CMK (cell line): Measurements from ENCODE around the gene TPP1.

Source experiments
- DNase-seq: peaks from one replicate; pipeline ENCODE4 v3.0.0-alpha.2; 2010; ENCODE audit warnings: low read depth

The TPP1 gene

DNA sequence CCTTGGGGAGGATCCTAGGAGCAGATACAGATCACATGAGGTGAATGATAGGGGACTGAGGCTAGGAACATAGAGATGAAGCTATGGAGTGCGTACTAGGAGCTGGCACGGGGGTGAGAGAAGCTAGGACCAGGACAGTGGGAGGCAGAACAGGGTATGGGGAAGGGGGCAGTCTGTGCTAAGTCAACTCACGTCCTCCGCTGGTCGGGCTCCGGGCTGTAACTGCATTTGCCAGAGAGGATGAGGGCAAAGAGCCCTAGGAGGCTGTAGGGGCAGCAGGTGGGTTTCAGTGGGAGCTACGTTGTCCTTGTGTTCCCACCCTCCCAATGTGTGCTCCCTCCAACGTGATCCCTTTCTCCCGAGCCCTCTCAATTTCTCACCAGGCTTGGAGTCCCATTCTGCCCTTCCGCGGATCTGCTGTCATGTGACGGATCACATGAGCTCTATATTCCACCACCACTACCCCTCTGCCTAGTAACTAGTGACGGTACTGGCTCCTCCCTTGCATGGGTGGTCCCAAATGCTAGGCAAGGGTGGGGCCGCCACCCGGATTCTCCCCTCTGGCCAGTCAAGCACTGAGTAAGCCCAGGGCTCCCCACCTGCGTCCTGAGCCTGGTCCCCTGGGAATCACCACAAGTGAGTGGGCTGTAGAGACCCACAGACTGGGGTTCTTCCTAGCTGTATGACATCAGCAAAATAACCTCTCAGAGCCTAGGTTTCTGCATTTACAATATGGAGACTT lies at the start of gene TPP1:
TPP1 (minus strand) TSS at position 419 of the 742 bp plus-strand sequence; CDS start at position 397, 22 bp downstream.
- DNase-seq = peak; percentile 68

DNA sequence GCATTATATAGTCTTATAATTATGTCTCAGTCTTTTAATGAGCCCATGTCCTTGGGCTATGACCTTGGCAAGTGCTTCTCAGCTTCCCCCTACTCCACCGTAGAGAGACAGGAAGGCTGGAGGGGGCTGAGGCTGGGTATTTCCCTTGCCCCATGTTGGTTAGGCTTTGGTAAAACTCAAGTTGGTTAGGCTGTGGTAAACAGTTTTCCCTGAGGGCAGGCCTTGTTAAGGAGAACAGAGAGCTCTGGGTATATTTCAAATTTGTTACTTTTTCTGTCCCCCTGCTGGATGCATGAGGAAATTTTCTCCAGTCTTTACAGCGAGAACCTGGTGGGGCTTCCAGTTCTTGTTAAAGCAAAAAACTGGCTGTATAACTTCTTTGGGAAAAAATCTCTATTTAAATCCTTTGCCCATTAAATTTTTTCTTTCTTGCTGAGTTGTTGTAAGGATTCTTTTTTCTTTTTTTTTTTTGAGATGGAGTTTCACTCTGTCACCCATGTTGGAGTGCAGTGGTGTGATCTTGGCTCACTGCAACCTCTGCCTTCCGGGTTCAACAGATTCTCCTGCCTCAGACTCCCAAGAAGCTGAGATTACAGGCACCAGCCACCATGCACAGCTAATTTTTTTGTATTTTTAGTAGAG lies 48.6 kb upstream of the TPP1 start:
- DNase-seq = no peak

DNA sequence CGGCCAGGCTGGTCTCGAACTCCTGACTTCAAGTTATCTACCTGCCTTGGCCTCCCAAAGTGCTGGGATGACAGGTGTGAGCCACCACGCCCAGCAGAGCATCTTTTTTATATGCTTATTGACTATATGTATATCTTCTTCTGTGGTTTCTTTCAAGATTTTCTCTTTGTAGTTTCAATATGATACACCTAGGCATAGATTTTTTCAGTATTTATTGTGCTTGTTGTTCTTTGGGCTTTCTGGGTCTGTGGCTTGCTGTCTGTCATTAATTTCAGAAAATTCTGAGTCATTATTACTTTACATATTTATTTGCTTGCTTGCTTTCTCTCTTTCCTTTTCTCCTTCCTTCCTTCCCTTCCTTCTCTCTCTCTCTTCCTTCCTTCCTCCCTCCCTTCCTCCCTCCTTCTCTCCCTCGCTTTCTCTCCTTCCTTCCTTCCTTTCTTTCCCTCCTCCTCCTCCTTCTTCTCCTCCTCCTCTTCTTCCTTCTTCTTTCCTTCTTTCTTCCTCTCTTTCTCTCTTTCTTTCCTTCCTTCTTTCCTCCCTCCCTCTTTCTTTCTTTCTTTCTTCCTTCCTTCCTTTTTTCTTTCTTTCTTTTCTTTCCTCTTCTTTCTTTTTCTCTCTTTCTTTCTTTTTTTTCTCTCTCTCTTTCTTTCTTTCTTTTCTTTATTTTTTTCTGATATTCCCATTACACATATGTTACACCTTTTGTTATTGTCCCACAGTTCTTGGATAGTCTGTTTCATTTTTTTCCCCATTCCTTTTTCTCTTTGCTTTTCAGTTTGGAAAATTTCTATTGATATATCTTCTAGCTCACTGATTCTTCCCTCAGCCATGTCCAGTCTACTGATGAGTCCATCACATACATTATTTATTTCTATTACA lies 47.3 kb upstream of the TPP1 start:
- no peak for DNase-seq

DNA sequence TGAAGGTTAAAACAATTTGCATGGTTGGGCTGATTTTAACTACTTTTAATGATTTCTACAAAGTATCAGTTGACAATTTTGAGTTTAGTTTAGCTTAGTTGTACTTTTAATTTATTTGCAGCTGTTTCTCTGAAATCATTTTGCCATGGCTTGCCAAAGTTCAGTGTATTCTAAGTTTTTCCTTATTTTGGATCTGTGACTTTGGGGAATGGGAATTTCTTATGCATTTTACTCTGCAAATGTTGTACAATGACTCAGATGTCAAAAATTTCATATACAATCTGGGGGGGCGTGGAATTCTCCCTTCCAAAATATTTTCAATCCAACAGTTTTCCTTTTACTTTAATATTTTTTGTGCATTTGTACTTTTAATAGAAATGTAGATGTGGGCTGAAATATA lies 45.3 kb upstream of the TPP1 start:
- DNase-seq = no peak

DNA sequence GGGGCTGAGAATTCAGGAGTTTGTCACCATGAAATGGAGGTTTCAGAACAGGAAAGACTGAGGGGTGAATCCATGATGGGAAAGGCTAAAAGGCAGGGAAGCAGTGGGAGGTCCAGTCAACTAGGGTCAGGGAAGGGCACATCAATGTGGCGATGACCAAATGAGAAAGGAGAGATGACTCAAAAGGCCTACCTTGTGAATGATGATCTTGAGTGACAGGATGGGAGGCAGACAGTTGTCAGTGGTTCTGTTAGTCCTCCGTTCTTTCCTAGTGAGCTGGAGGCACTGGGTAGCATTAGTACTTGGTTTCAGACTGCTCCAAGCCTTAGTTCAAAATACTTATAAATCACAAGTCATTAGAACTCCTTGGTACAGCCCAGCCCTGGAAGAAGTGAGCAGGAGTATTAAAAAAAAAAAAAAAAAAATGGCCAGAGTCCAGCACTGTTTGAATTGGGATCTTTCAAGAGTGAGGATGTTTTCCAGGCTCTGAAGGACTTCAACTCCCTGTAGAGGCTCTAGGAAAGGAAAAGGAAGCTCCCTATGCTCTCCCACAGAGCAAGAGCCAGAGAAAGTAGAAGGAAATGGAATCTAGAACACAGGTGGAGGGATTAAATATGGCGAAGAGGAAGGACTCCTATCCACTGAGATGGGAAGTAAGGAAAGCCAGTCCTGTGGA lies 44.7 kb upstream of the TPP1 start:
- no peak for DNase-seq

DNA sequence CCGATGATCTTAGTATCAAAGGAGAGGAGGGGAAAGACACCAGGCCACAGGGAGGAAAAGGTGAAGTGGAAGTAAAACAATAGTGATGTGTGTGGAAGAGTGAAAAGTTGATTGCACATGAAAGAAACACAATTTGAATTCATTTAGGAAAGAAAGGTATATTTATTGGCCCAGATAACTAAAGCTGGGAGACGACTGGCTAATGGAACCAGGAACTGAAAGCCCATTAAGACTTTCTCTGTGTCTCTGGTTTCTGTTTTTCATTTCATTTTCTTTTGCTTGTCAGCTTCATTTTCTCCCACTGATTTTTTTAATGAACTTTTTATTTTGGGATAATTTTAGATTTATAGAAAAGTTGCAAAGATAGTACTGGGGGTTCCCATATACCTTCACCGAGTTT lies 41.5 kb upstream of the TPP1 start:
- no peak for DNase-seq

DNA sequence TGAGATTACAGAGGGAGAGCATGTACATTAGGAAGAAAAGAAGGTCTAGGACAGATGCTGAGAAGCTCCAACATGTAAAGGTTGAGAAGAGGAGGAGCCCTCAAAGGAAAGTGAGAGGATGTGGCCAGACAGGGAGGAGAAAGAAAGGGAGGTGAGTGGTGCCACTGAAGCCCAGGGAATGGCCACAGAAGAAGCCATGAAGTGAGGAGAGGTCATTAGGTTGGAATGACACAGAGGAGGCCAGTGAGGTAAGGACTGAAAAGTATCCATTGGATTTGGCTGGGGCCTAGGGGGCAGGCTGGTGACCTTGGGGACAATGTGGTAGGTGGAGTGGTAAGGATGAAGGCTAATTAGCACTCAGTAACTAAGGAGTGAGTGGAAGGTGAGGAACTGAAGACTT lies 39.4 kb upstream of the TPP1 start:
- no peak for DNase-seq

DNA sequence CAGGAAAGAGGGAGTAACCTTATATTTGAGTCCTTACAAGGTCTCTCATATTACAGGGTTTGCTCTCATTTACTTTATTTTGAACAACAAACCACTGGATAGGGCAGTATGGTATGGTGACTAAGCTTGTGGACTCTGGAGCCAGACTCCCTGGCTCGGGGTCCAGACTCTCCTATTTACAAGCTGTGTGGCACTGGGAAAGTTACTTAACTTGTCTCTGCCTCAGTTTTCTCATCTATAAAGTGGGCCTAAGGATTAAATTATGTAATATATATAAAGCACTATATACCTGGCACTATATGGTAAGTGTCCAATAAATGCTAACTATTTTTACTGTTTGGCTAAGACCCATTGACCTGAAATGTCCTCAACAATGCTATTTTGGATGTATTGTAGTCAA lies 38.1 kb upstream of the TPP1 start:
- DNase-seq = no peak

DNA sequence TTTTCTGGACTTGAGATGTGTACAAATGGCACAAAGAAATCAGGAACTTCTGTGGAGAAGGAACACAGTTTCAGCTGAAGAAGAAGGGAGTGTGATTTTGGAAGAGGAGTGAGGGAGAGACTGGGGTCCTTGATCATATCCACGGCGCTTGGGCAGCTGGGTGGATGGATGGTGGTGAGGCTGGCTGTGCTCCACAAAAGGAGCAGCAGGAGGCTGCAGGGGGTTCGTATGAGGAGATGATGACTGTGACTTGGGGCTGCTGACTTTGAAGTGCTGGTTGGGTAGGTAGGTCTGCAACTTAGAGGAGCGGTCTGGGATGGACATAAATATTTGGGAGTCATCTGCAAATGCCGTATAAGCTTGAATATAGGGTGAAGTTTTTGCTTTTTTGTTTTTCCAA lies 37.7 kb upstream of the TPP1 start:
- DNase-seq = no peak

DNA sequence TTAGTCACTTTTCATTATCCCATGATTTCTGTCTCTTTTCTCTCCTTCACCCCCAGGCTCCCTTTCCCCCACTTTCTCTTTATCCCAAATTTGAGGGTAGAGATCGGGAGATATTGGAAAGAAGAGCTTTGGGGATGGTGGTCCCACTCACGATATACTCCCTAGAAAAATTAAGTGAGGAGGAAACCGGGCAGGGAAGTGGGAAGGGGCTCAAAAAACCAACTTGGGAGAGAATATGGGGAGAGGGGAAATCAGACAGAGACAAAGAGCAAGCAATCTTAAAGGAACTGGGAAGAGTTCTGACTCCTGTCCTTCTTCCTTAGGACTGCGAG lies 37.3 kb upstream of the TPP1 start:
- DNase-seq = no peak

DNA sequence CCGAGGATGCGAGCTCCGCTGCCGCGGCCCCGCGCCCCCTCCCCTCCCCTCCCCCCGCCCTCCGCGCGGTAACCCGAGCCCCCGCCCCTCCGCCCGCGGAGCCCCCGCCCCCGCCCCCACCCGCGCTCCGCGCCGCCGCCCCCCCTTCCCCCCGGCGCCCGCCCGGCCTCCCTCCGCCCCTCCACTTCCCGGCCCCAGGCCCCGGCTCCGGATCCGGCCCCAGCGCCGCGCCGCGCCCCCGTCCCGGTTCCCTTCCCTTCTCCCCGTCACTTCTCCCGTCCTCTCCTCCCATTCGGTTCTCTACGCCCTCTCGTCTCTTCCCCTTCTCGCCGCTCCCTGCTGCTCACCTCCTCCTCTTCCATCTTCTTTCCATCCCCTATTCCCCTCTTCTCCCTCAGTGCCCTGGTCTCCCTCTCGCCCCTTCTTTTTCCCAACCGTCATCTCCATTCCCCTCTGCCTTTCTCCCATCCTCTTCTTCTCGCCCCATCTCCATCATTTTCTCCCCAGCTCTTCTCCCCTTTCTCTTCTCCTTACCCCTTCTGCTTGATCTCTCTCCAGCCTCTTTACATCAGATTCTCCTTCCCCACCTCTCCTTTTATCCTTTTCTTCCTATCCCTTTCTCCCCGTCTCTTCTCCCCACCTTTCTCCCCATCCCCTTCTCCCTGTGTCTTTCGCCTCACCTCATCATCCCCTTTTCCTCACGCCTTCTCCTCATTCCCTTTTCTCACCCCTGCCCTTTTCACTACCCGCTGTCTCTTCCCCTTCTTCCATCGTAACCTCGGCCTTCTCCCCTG lies 36.8 kb upstream of the TPP1 start, which contains the start of gene DCHS1:
DCHS1 (minus strand) TSS at position 20 of the 794 bp plus-strand sequence. CDS start 14,196 bp downstream, outside the sequence.
- no peak for DNase-seq

DNA sequence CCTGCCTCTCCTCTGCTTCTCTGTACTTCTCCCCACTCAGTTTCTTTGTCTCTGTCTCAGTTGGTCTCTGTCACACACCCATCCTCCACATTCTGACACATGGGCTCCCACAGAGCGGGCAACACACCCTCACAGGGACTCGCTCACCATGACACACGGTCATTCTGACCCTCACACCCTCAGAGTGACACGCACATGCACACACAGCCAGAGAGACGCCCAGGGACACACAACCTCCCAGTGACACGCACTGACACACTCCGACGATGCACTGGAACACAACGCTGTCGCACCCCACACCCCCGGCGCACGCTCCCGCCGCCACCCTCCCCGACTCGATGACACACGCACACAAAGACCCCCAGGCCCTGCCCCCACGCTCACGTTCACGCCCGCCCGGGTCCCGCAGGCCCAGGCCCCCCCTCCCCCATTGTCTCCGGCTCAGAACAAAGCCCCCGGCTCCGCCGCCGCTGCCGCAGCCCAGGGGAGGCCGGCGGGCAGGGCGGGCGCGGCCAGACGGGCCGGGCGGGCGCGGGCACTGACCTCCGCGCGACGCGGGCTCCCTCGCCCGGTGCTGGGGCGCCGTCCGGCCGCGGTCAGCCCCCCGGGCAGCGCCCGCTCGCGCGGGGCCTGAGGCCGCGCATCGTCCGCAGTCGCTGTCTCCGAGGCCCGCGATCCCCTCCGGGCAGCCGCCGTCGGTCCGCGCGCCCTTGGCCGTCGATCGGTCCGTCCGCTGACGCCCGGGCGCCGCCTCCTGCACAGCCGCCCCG lies 36.0 kb upstream of the TPP1 start:
- no peak for DNase-seq

DNA sequence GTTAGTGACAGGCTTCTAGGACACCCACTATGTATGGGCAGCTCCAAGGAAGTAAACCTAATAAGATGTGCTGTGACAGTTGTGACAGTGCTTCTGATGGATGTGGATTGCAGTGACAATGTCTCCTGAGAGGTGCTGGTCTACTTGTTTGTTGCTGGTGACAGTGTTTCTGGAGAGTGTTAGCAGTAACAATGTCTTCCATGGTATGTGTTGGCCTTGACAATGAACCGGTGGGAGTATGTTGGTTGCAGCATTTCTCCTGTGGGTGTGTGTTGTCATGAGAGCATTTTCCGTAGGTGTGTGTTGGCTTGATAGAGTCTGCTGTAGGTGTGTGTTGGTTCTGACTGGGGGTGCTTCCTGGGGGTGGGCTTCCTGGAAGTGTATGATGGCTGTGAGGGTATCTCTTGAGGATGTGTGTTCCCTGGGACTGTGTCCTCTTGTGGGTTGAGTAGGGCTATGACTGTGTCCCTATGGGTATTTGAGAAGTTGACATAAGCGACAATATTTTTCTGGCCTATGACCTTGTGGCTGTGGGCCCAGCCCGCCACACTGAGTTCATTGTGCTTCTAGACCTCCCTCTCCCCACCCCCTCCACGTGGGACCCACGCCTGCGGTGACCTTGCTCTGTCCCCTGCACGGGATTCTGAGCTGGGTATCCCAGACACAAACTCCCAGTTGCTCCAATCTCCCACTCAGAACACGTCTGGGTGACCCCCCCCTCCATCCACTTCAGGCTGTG lies 35.2 kb upstream of the TPP1 start:
- no peak for DNase-seq

DNA sequence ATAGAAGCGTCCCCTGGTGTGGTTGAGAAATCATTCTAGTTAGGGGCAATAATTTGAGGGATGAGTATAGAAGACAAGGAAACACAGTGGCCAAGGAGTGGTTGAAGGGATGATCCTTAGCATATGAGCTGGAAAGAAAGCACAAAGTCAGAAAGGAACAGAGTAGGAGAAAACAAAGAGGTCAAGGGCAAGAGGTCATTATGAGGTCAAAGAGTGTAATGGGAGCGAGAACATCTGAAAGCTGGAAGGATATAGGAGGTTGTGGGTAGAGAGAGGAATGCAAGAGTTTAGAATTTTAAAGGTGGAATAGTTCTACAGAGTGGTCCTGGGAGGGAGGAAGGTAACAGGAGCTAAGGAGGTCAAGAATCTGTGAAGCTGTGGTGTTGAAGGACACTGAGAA lies 34.4 kb upstream of the TPP1 start:
- DNase-seq = no peak

DNA sequence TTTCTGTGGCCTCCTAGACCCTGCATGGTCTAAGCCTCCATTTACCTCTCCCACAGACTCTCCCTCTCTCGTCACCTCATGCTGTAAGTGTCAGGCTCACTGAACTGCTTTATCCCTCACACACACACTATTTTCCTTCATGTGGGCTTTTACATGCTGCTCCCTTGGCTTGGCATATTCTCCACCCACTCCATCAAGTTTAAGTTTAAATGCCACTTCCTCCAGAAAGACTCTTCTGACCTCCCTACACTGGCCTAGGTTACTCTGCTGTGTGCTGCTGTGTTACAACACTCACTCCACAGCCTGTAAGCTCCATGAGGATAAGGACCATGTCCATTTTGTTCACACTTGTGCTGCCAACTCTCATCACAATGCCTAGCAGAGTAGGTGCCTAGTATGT lies 33.9 kb upstream of the TPP1 start:
- DNase-seq = no peak

DNA sequence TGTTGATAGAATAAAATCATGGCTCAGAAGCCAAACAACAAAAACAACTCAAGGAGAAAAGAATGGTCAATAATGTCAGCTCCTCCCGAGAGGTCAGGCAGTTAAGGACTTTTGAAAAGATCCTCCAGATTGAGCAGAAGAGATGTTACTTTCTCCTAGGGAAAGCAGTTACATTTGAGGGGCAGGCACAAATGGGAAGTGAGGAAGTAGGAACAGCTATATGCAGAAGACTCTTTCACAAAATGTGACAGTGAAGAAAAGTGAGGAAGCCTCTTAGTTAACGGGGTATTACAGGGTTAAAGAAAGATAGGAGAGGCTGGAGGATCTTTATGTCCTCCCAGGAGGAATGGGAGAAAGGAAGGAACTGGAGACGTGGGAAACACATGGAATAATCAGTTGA lies 33.0 kb upstream of the TPP1 start:
- no peak for DNase-seq

DNA sequence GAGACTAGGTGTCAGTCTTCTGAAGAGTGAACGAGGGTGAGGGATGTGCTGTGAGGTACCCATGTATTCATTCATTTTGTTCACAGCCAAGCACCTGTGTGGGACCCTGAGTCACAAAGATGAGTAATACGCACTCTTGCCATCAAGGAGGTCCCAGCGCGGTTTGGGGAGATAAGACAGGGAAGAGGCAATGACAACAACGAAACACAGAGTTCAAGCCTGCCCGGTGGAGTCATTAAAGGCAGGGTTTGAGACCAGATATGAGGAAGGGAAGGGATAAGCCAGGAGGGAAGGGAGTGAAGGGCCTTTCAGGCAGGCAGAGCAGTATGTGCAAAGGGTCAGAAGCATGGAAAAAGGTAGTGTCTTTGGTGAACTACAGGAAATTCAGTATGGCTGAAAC lies 31.8 kb upstream of the TPP1 start:
- DNase-seq = no peak

DNA sequence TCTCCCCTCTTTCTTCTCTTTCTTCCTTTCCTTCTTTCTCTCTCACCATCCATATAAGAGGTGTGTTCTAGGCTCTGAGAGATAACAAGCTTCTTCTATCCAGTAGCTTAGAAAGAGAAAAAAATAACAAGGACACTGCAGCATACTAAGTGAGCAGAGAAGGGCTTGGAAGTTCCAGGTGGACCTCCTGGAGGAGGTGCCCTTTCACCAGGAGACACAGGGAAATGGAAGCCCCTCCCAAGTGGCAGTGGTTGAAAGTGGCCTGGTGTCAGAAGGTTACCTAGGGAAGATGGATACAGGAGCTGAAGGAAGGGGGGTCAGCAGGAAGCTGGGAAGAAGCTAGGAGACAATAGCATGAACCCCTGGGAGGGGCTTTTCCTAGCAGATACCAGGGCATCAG lies 30.9 kb upstream of the TPP1 start:
- DNase-seq = no peak

DNA sequence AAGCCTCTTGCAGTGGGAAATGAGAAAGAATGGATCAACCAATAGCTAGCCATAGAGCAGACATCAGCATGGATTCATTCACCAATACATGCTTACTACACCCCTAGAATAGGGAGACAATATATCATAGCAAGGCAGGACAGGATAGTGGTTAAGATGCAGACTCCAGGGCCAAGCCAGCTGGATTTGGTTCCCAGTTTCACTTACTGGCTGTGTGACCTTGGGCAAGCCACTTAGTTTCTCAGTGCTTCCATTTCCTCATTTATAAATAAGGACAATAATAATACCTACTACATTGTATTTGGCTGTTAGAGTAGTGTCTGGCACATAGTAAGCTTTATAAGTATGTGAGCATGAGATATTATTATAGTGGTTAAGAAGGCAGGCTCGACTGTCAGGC lies 29.3 kb upstream of the TPP1 start:
- DNase-seq = no peak

DNA sequence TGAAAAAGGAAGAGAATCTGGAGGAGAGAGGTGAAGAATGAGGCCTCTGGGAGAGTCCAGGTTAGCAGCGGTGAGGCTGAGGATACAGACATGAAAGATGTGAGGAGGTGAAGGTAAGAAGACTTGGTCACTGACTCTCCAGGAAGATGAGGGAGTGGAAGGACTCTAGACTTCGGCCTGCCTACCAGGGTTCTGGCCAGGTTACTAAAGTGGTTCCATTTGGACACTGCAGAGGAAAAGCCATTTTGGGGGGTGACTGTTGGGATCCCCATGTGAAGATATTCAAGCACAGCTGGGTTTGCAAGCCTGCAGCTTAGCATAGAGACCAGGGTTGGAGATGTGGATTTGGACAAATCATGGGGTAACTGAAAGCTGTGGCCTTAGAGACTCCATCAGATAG lies 28.6 kb upstream of the TPP1 start:
- DNase-seq = no peak
